ENCODE results near the gene GATA5. TPM values are rescaled to one million over a fixed set of nuclear protein-coding genes. Genes with fewer than 3 reads are reported as not detected.

GATA5 gene
- total RNA-seq, 1 donor from 2014 or later: not detected

GRCh38 chr20:62488470-62488869 is 12.7 kb upstream of the GATA5 start:
- no peak for DNase-seq (ENCODE audit: low read depth in 2 of 2)

GRCh38 chr20:62487561-62488354 is 12.0 kb upstream of the GATA5 start:
- DNase-seq (ENCODE audit: low read depth in 2 of 2): no peak

GRCh38 chr20:62487118-62487517 is 11.3 kb upstream of the GATA5 start:
- DNase-seq (ENCODE audit: low read depth in 2 of 2): no peak

- DNase-seq (ENCODE audit: low read depth in 2 of 2): no peak
Observed at GRCh38 chr20:62486484-62486883, 10.7 kb upstream of the GATA5 start.

- no peak for DNase-seq (ENCODE audit: low read depth in 2 of 2)
Observed at GRCh38 chr20:62485701-62486089, 9.9 kb upstream of the GATA5 start.

GRCh38 chr20:62485062-62485700 is 9.4 kb upstream of the GATA5 start:
- DNase-seq (ENCODE audit: low read depth in 2 of 2): no peak

GRCh38 chr20:62484478-62484877 is 8.7 kb upstream of the GATA5 start:
- DNase-seq (ENCODE audit: low read depth in 2 of 2): no peak

- DNase-seq (ENCODE audit: low read depth in 2 of 2): no peak
Observed at GRCh38 chr20:62483613-62484458, 8.0 kb upstream of the GATA5 start.

- no peak for DNase-seq (ENCODE audit: low read depth in 2 of 2)
Observed at GRCh38 chr20:62482974-62483373, 7.2 kb upstream of the GATA5 start.

GRCh38 chr20:62482146-62482809 is 6.5 kb upstream of the GATA5 start:
- no peak for DNase-seq (ENCODE audit: low read depth in 2 of 2)

GRCh38 chr20:62481425-62482145 is 5.8 kb upstream of the GATA5 start:
- no peak for DNase-seq (ENCODE audit: low read depth in 2 of 2)

- DNase-seq (ENCODE audit: low read depth in 2 of 2): no peak
Observed at GRCh38 chr20:62480318-62480717, 4.5 kb upstream of the GATA5 start.

- DNase-seq (ENCODE audit: low read depth in 2 of 2): no peak
Observed at GRCh38 chr20:62479656-62480055, 3.9 kb upstream of the GATA5 start.

- DNase-seq (ENCODE audit: low read depth in 2 of 2): no peak
Observed at GRCh38 chr20:62479156-62479555, 3.4 kb upstream of the GATA5 start.

GRCh38 chr20:62477669-62478455 is 2.1 kb upstream of the GATA5 start:
- DNase-seq (ENCODE audit: low read depth in 2 of 2): no peak

- DNase-seq (ENCODE audit: low read depth in 2 of 2): no peak
Observed at GRCh38 chr20:62476056-62476838, 452 bp upstream of the GATA5 start.

- DNase-seq (ENCODE audit: low read depth in 2 of 2): no peak
Observed at GRCh38 chr20:62475027-62475771, 596 bp downstream of the GATA5 start.

GRCh38 chr20:62474604-62475026 is 1.2 kb downstream of the GATA5 start:
- DNase-seq (ENCODE audit: low read depth in 2 of 2): no peak

Data from dermis microvascular lymphatic vessel endothelial cell (primary cell).